K562 (cell line): ENCODE results near the gene PDZD2. TPM values are rescaled to one million over a fixed set of nuclear protein-coding genes. Genes with fewer than 3 reads are reported as not detected.

ENCODE experiments used
- ATAC-seq: fragments of 200-7000 bp; cut with Tn5 transposase; 3 replicates; pipeline ENCODE4 v1.9.1; 2020; ENCODE audit warnings: moderate library complexity
- BruUV-seq: library from RNA; stranded (reverse); fragments of 400-500 nt; replicated peaks from 2 replicates; lab custom pipeline; 2021; lab: Mats Ljungman, UMichigan
- CTCF ChIA-PET: fragments of 300-600 bp; formaldehyde crosslinking; extraction: SDS; loops from one replicate; lab custom pipeline; 2021; ENCODE audit warnings: low intra/inter-chr PET ratio; lab: Yijun Ruan, JAX
- POLR2A ChIA-PET: fragments of 300-600, 350-650 bp; sonication (Branson Sonifier 250); formaldehyde crosslinking; extraction: SDS; loops from one replicate; lab custom pipeline; 2021; ENCODE audit warnings: antibody characterized with exemption, inconsistent platforms; lab: Yijun Ruan, JAX
- DNase-seq, 4 experiments: peaks; one replicate each; pipeline versions ENCODE4 v3.0.0 to v3.0.0-alpha.2; 2011 to 2018; ENCODE audit warnings: low spot score in 3 of 4, mixed read lengths in 3 of 4; ENCODE audit errors: extremely low read depth in 1 of 4
- FAIRE-seq: peaks from 2 replicates; lab custom pipeline; 2011; peaks lifted over from hg19 to GRCh38; lab: Jason Lieb, UNC
- H2AFZ ChIP-seq: 2 replicates; pipeline ENCODE4 v1.6.0; 2011; ENCODE audit warnings: low read depth, low read length, control low read depth, inconsistent platforms
- H3K27ac ChIP-seq: fragments of 200-600 bp; 3 replicates; pipeline ENCODE4 v1.8.0; 2011; ENCODE audit warnings: low read depth, mild to moderate bottlenecking, control low read depth, inconsistent platforms, low read length, moderate library complexity, mixed read lengths; ENCODE audit errors: extremely low read depth
- H3K27me3 ChIP-seq, 2 experiments: fragments of 300-600 bp in 1 of 2; 2 replicates in 1 of 2; 3 replicates in 1 of 2; pipeline versions ENCODE4 v1.6.0 to v1.8.0; 2011; ENCODE audit warnings: inconsistent platforms in 2 of 2, low read length in 2 of 2, mild to moderate bottlenecking in 1 of 2, mixed read lengths in 1 of 2, moderate library complexity in 1 of 2; ENCODE audit not compliant: control insufficient read depth in 2 of 2, insufficient read depth in 2 of 2
- H3K36me3 ChIP-seq: fragments of 300-600 bp; 3 replicates; pipeline ENCODE4 v1.8.0; 2011; ENCODE audit warnings: mild to moderate bottlenecking, low read length, inconsistent platforms; ENCODE audit not compliant: control insufficient read depth, insufficient read depth
- H3K4me1 ChIP-seq, 2 experiments: fragments of 200-600 bp in 1 of 2; replicated peaks in 1 of 2; 2 replicates in 1 of 2; 3 replicates in 1 of 2; pipeline versions ENCODE4 v1.5.1 to v1.8.0; 2011; ENCODE audit warnings: inconsistent platforms in 2 of 2, low read length in 2 of 2, mild to moderate bottlenecking in 1 of 2, mixed read lengths in 1 of 2, moderate library complexity in 1 of 2; ENCODE audit not compliant: control insufficient read depth in 2 of 2, insufficient read depth in 2 of 2
- H3K4me2 ChIP-seq: 2 replicates; pipeline ENCODE4 v1.6.1; 2011; ENCODE audit warnings: low read length, control low read depth, inconsistent platforms, mixed read lengths; ENCODE audit not compliant: insufficient read depth
- H3K4me3 ChIP-seq: fragments of 200-600 bp; sonication (generic), shearing (Covaris generic); 2 replicates; pipeline ENCODE4 v1.5.1; 2016; ENCODE audit warnings: control low read depth, inconsistent platforms
- H3K79me2 ChIP-seq: fragments of 200-600 bp; 3 replicates; pipeline ENCODE4 v1.8.0; 2011; ENCODE audit warnings: low read length, inconsistent platforms; ENCODE audit not compliant: control insufficient read depth, insufficient read depth
- H3K9ac ChIP-seq, 2 experiments: 2 replicates each; pipeline versions ENCODE4 v1.6.0 to v1.6.1; 2011; ENCODE audit warnings: low read depth in 2 of 2, low read length in 2 of 2, control low read depth in 1 of 2, inconsistent platforms in 1 of 2, mild to moderate bottlenecking in 1 of 2, mixed read lengths in 1 of 2; ENCODE audit not compliant: insufficient read depth in 1 of 2
- H3K9me1 ChIP-seq: one replicate; pipeline ENCODE4 v1.6.0; 2011; ENCODE audit warnings: inconsistent platforms, mild to moderate bottlenecking, low read length, moderate library complexity; ENCODE audit not compliant: control insufficient read depth, insufficient read depth
- H3K9me3 ChIP-seq: replicated peaks from 2 replicates; pipeline ENCODE4 v1.5.1; 2011; ENCODE audit warnings: low read depth, low read length, inconsistent platforms; ENCODE audit not compliant: control insufficient read depth, insufficient read depth
- H4K20me1 ChIP-seq: replicated peaks from 2 replicates; pipeline ENCODE4 v1.6.1; 2011; ENCODE audit warnings: low read length, inconsistent platforms, mixed read lengths; ENCODE audit not compliant: control insufficient read depth, insufficient read depth
- CREB3 ChIP-seq: fragments of 450-650 bp; conservative IDR thresholded peaks from 2 replicates; pipeline ENCODE4 v1.6.1; 2016; ENCODE audit warnings: missing genetic modification characterization, low read depth, mild to moderate bottlenecking, missing compliant biosample characterization, moderate library complexity
- ELF1 ChIP-seq: fragments of 200-800 bp; sonication (Bioruptor generic); IDR thresholded peaks from 2 replicates; pipeline ENCODE4 v1.6.1; 2016; ENCODE audit warnings: missing genetic modification characterization, missing compliant biosample characterization
- GTF2B ChIP-seq: IDR thresholded peaks from 2 replicates; pipeline ENCODE4 v1.6.1; 2011; ENCODE audit not compliant: insufficient read length; ENCODE audit errors: extremely low read depth
- HDAC1 ChIP-seq, 2 experiments: fragments of 450-650 bp; IDR thresholded peaks; 2 replicates each; pipeline ENCODE4 v1.6.1; 2016 to 2017; ENCODE audit warnings: inconsistent platforms in 1 of 2, mild to moderate bottlenecking in 1 of 2, moderate library complexity in 1 of 2
- HNRNPL ChIP-seq: fragments of 200-400 bp; formaldehyde crosslinking; IDR thresholded peaks from 2 replicates; pipeline ENCODE4 v1.6.1; 2017; ENCODE audit warnings: low read depth, mild to moderate bottlenecking, low read length
- KLF16 ChIP-seq: IDR thresholded peaks from 2 replicates; pipeline ENCODE4 v1.6.1; 2016; ENCODE audit warnings: antibody characterized with exemption
- NONO ChIP-seq, 2 experiments: fragments of 200-400 bp in 1 of 2; fragments of 450-650 bp in 1 of 2; formaldehyde crosslinking in 1 of 2; IDR thresholded peaks; 2 replicates each; pipeline ENCODE4 v1.6.1; 2017; ENCODE audit warnings: low read depth in 2 of 2, mild to moderate bottlenecking in 2 of 2, moderate library complexity in 2 of 2, low read length in 1 of 2
- STAT6 ChIP-seq: sonication (generic); formaldehyde crosslinking; IDR thresholded peaks from 2 replicates; pipeline ENCODE4 v1.8.1; 2023; ENCODE audit warnings: mild to moderate bottlenecking, missing genetic modification reagents
- TBP ChIP-seq: optimal IDR thresholded peaks from 2 replicates; pipeline ENCODE3; 2011; ENCODE audit warnings: low read depth, low read length, improper control_type of control experiment
- TFE3 ChIP-seq: fragments of 450-650 bp; formaldehyde crosslinking; IDR thresholded peaks from 2 replicates; pipeline ENCODE4 v1.4.0; 2020; ENCODE audit warnings: mild to moderate bottlenecking, mixed read lengths
- ZNF212 ChIP-seq: fragments of 450-650 bp; formaldehyde crosslinking; IDR thresholded peaks from 2 replicates; pipeline ENCODE4 v1.4.0; 2020; ENCODE audit warnings: mild to moderate bottlenecking
- ZNF280A ChIP-seq: fragments of 450-650 bp; IDR thresholded peaks from 2 replicates; pipeline ENCODE4 v1.6.1; 2018; ENCODE audit warnings: mild to moderate bottlenecking, low read depth; ENCODE audit not compliant: partially characterized antibody
- ZNF512 ChIP-seq: IDR thresholded peaks from 2 replicates; pipeline ENCODE4 v1.6.1; 2016; ENCODE audit warnings: missing genetic modification characterization, missing compliant biosample characterization
- ZSCAN29 ChIP-seq: fragments of 450-650 bp; IDR thresholded peaks from 2 replicates; pipeline ENCODE4 v1.6.1; 2017
- WGBS: fragments of 100-300 bp; shearing (Covaris generic); methylation state at CpG from one replicate; pipeline ENCODE4 v1.1.6; 2016; ENCODE audit warnings: low coverage, mixed read lengths; ENCODE audit not compliant: insufficient coverage; ENCODE audit errors: missing lambda C conversion rate; 5-methylcytosine and 5-hydroxymethylcytosine counted together
- in situ Hi-C: fragments of 300-500 bp; cut with MboI; formaldehyde crosslinking; loops from 4 replicates; pipeline ENCODE4 v1.15.0; 2018; ENCODE audit warnings: inconsistent platforms, mixed read lengths
- intact Hi-C: fragments of 100-400 bp; cut with micrococcal nuclease; formaldehyde crosslinking; loops from 2 replicates; pipeline ENCODE4 v1.14.2; 2022
- polyA plus RNA-seq, 8 experiments: library from polyadenylated mRNA; depleted of rRNA in 4 of 8; stranded (reverse) in 5 of 8; unstranded in 3 of 8; fragments of >200 nt; fragmentation: Nextera tagmentation in 2 of 8; fragmentation: Illumina TruSeq in 1 of 8; extraction: Ambion mirVana in 2 of 8; extraction: Trizol in 1 of 8; gene quantifications; 2 replicates each; pipeline versions ENCODE4 v1.2.1 to v1.2.3, GENCODE V29; 2011 to 2014; ENCODE audit warnings: inconsistent platforms in 1 of 8, missing spikeins in 1 of 8
- total RNA-seq, 7 experiments: library from RNA; depleted of rRNA in 6 of 7; stranded (reverse); fragments of >200 nt in 6 of 7; fragmentation: Illumina TruSeq in 2 of 7; extraction: Trizol in 2 of 7; gene quantifications; 2 replicates each; pipeline versions ENCODE4 v1.2.1 to v1.2.3, GENCODE V29; 2011 to 2021; ENCODE audit warnings: low replicate concordance in 1 of 7

The PDZD2 gene
- total and polyA plus RNA-seq, 9 of the 15 experiments (the other 6 are each of a cell fraction or from before 2014, with no cell fraction given), result 0.02 to 0.08 (median 0.04) TPM; not detected in 6

GRCh38 chr5:32029781-32030180 lies 390.9 kb downstream of the PDZD2 start:
- ChIA-PET POLR2A (no interaction called here), CTCF (no interaction called here)
- DNase-seq (no peak), ATAC-seq (no peak), FAIRE-seq (no peak)
- Histone ChIP-seq H3K4me1 (no peaks in the 10 kb centered on the region), H3K79me2 (no peaks in the 10 kb centered on the region), H3K4me3 (no peak overlapping the region), H4K20me1 (no peaks in the 10 kb centered on the region), H3K4me2 (no peak overlapping the region), H2AFZ (no peak overlapping the region), H3K27me3 (peaks cover 36 to 45% of the 10 kb centered on the region in 2 experiments), H3K9me1 (no peaks in the 10 kb centered on the region), H3K9ac (no peak overlapping the region), H3K27ac (no peak overlapping the region), H3K9me3 (no peaks in the 10 kb centered on the region), H3K36me3 (no peaks in the 10 kb centered on the region)
- in situ Hi-C loops (no loop called here), intact Hi-C loops (no loop called here)
- WGBS, result 1% methylated on average over 4 of the region's 4 CpGs
- no TSS peak for BruUV-seq
- TF ChIP-seq ZNF512 (tag) (no peak), ZNF212 (CRISPR knock-in tag) (no peak), TFE3 (CRISPR knock-in tag) (no peak), TBP (no peak), HNRNPL (no peak), STAT6 (CRISPR knock-in tag) (no peak), ZSCAN29 (no peak), HDAC1 (IDR thresholded peaks at IDR 0.05) (no peak), ELF1 (tag) (no peak), NONO (IDR thresholded peaks at IDR 0.05; ENCODE audit: low read depth in 2 of 2, low read length in 1 of 2) (no peak), ZNF280A (no peak), CREB3 (no peak), KLF16 (no peak), GTF2B (no peak)
